Small intestine (tissue), 7 donors: ENCODE measurements around the gene ACSM5. TPM values are rescaled to one million over a fixed set of nuclear protein-coding genes. Genes with fewer than 3 reads are reported as not detected.
"Not testable (repeated sequence)": the region's sequence is repeated elsewhere in the genome, so short reads cannot be mapped to it uniquely, and the experiment has no call there.

Experiments used
- DNase-seq, 2 donors: peaks; one replicate each; pipeline versions ENCODE4 v3.0.0 to v3.0.0-alpha.2; 2013
- FAIRE-seq: peaks from 2 replicates; lab custom pipeline; 2012; peaks lifted over from hg19 to GRCh38; lab: Jason Lieb, UNC
- H3K27ac ChIP-seq, 3 donors: one replicate each; pipeline ENCODE4 v1.5.1; 2013; ENCODE audit warnings: low read length in 2 of 3, mild to moderate bottlenecking in 2 of 3, control low read depth in 1 of 3, inconsistent platforms in 1 of 3, low read depth in 1 of 3, moderate library complexity in 1 of 3
- H3K27me3 ChIP-seq, 3 donors: one replicate each; pipeline ENCODE4 v1.6.1; 2013; ENCODE audit warnings: low read length in 3 of 3, inconsistent platforms in 1 of 3; ENCODE audit not compliant: control insufficient read depth in 3 of 3, insufficient read depth in 3 of 3
- H3K36me3 ChIP-seq, 3 donors: one replicate each; pipeline ENCODE4 v1.6.1; 2013; ENCODE audit warnings: low read length in 3 of 3, inconsistent platforms in 1 of 3, low read depth in 1 of 3, mild to moderate bottlenecking in 1 of 3, moderate library complexity in 1 of 3; ENCODE audit not compliant: control insufficient read depth in 3 of 3, insufficient read depth in 2 of 3
- H3K4me1 ChIP-seq, 3 donors: one replicate each; pipeline ENCODE4 v1.6.1; 2013; ENCODE audit warnings: low read length in 2 of 3, inconsistent platforms in 1 of 3, low read depth in 1 of 3, mild to moderate bottlenecking in 1 of 3, moderate library complexity in 1 of 3; ENCODE audit not compliant: control insufficient read depth in 3 of 3, insufficient read depth in 2 of 3
- H3K4me3 ChIP-seq, 3 donors: one replicate each; pipeline ENCODE4 v1.5.1; 2013; ENCODE audit warnings: low read length in 3 of 3, control low read depth in 1 of 3, inconsistent platforms in 1 of 3, low read depth in 1 of 3, mild to moderate bottlenecking in 1 of 3, moderate library complexity in 1 of 3
- H3K9me3 ChIP-seq, 2 donors: one replicate each; pipeline ENCODE4 v1.6.1; 2013; ENCODE audit warnings: low read depth in 1 of 2, low read length in 1 of 2; ENCODE audit not compliant: control insufficient read depth in 2 of 2, insufficient read depth in 1 of 2
- WGBS, 3 donors: extraction: QIAGEN DNeasy Blood & Tissue Kit; methylation state at CpG; one replicate each; pipeline ENCODE4 v1.1.7; 2013; 5-methylcytosine and 5-hydroxymethylcytosine counted together
- polyA plus RNA-seq, 4 donors: library from polyadenylated mRNA; stranded (reverse) in 3 of 4; unstranded in 1 of 4; fragments of 200-250 nt in 3 of 4; fragments of 120-200 nt in 1 of 4; gene quantifications; one replicate each; pipeline versions ENCODE4 v1.2.1 to v1.2.3, GENCODE V29; 2013
- donor health status: healthy with polysubstance abuse.
- donor health status: control.
- donor health status: control.
- donor health status: Bipolar disorder and iron deficiency.
- donor health status: healthy.

The ACSM5 gene
- polyA plus RNA-seq, 4 donors, result 0.16 to 0.97 (median 0.81) TPM; not detected in 1

- H3K27ac ChIP-seq, H3K4me3 ChIP-seq, H3K27me3 ChIP-seq, H3K9me3 ChIP-seq, H3K4me1 ChIP-seq, FAIRE-seq, H3K36me3 ChIP-seq, DNase-seq: not testable (repeated sequence)
- WGBS, 3 donors, result 63 to 69% (median 64%) methylated on average over 2 of the region's 2 CpGs
These were observed 18.1 kb downstream of the ACSM5 start for GRCh38 chr16:20427401-20427797.

DNA sequence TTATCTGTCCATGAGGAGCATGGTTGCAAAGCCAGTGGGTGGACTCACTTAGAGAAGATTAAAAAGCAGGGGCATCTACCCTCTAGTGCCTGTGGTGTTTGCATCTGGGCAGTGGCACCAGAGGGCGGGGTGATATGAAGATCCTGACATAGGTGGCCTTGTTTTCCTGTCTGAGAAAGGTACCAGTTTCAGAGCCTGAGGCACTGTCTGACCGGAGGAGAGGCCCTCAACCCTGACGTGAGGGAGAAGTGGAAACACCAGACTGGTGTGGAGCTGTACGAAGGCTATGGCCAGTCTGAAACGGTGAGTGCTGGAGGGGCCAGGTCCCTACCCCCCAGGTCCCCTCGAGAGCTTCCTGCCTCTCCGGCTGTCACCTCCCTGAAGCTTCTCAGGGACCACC lies 20.2 kb downstream of the ACSM5 start:
- not testable (repeated sequence) for FAIRE-seq, H3K9me3 ChIP-seq, H3K27me3 ChIP-seq, H3K4me3 ChIP-seq, H3K4me1 ChIP-seq, H3K36me3 ChIP-seq, H3K27ac ChIP-seq, DNase-seq
- 78 to 88% (median 83%) methylated on average over 7 of the region's 7 CpGs for WGBS, 3 donors

GRCh38 chr16:20430480-20430879 lies 21.1 kb downstream of the ACSM5 start:
- H3K4me1 ChIP-seq, H3K27me3 ChIP-seq, H3K9me3 ChIP-seq, DNase-seq, FAIRE-seq, H3K4me3 ChIP-seq, H3K36me3 ChIP-seq, H3K27ac ChIP-seq: not testable (repeated sequence)
- WGBS, 3 donors, result 72 to 90% (median 85%) methylated on average over 1 of the region's 1 CpG

DNA sequence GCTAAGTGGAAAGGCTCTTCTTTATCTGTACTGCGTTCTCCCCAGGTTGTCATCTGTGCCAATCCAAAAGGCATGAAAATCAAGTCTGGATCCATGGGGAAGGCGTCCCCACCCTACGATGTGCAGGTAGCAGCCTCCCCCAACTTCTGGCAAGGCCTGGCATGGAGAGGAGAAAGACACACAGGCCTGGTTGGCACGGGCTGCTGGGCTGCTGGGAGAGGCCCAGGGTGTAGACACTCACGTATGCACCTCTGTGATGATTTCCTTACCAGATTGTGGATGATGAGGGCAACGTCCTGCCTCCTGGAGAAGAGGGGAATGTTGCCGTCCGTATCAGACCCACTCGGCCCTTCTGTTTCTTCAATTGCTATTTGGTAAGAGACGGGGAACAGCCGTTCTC lies 21.6 kb downstream of the ACSM5 start:
- DNase-seq (no peak), FAIRE-seq (no peak)
- Histone ChIP-seq H3K4me1 (peaks cover 0 to 2% (median 0%) of the 10 kb centered on the region in 3 donors), H3K27me3 (no peaks in the 10 kb centered on the region), H3K27ac (no peak overlapping the region), H3K9me3 (no peaks in the 10 kb centered on the region), H3K36me3 (no peaks in the 10 kb centered on the region), H3K4me3 (no peak overlapping the region)
- 74 to 79% (median 77%) methylated on average over 11 of the region's 11 CpGs for WGBS, 3 donors

DNA sequence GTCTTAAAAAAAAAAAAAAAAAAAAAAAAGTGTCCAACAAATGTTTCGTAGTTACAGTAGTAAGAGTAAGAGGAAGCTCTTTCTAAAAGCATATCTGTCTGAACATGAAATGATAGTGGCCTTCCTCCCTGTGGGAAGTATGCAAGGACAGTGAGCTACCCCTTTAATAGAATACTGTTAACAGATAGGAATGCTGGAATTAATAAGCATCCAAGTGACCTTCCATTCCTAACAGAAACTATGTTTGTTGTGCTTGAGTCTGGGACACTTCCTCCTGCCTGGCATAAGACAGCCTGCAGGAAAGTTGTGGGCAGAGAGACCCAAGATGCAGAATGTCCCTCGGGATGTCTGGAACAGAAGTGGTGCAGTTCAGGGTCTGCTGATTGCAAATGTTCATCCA lies 29.6 kb downstream of the ACSM5 start:
- not testable (repeated sequence) for FAIRE-seq, H3K4me3 ChIP-seq, H3K9me3 ChIP-seq, DNase-seq, H3K4me1 ChIP-seq, H3K27me3 ChIP-seq, H3K36me3 ChIP-seq, H3K27ac ChIP-seq
- WGBS, 3 donors, result 69 to 80% methylated on average over 1 of the region's 2 CpGs; no CpG with 5 or more reads in 1 of the 3 donors

DNA sequence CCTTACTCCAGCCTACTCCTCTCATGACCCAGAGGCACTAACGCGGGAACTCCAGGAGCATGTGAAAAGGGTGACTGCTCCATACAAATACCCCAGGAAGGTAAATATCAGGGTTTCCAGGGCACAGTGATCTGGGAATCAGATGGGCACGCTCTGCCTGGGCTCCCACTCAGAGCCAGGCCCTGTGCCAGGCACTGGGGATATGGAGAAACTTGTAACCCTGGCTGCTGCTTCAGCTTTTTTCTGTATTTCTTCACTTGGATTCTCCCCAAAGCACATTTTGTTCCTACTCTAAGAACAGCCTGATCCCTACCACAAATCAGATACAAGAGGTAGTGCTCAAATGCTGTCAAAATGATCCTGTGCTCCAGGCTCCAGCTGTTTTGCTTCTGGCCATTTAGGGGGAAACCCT lies 30.5 kb downstream of the ACSM5 start:
- H3K27ac ChIP-seq, result not testable (repeated sequence)

DNA sequence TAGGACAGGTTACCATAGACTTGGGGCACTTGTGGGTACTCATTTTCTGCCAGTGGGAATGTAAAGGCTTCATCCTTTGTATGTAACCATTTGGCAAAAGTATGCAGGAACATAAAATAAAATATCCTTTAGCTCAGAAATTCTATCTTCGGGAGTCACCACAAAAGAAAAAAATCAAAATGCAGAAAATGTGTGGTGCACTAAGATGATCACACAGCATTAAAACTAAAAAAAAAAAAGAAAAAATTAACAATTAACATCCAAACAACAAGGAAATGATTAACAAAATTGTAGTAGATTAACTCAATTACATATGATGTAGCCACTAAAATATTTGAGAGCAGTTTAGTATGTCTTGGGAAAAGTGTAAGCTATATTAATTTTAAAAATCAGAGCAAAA lies 31.4 kb downstream of the ACSM5 start:
- peak overlapping the region in 1 of 3 donors; percentile 53 for H3K27ac ChIP-seq
- not testable (repeated sequence) for H3K4me3 ChIP-seq, H3K9me3 ChIP-seq, H3K27me3 ChIP-seq, DNase-seq, FAIRE-seq, H3K4me1 ChIP-seq, H3K36me3 ChIP-seq
- whole genome bisulfite sequencing, 3 donors, result 55 to 79% (median 68%) methylated on average over 1 of the region's 1 CpG

More for the DNA sequence above, 30.5 kb downstream of the ACSM5 start:
- not testable (repeated sequence) for DNase-seq, FAIRE-seq, H3K27me3 ChIP-seq, H3K36me3 ChIP-seq, H3K9me3 ChIP-seq, H3K4me1 ChIP-seq, H3K4me3 ChIP-seq
- WGBS, 3 donors, result 57 to 81% (median 78%) methylated on average over 3 of the region's 3 CpGs

- Histone ChIP-seq H3K27ac (peak overlapping the region in 1 of 3 donors; percentile 53), H3K27me3 (no peaks in the 10 kb centered on the region), H3K4me1 (peaks cover 0 to 5% (median 0%) of the 10 kb centered on the region in 3 donors), H3K9me3 (no peaks in the 10 kb centered on the region), H3K4me3 (no peak overlapping the region), H3K36me3 (no peaks in the 10 kb centered on the region)
- 47 to 55% (median 50%) methylated on average over 3 of the region's 3 CpGs for WGBS, 3 donors
- FAIRE-seq (no peak), DNase-seq (no peak)
These were observed 31.9 kb downstream of the ACSM5 start for GRCh38 chr16:20441191-20441590.

DNA sequence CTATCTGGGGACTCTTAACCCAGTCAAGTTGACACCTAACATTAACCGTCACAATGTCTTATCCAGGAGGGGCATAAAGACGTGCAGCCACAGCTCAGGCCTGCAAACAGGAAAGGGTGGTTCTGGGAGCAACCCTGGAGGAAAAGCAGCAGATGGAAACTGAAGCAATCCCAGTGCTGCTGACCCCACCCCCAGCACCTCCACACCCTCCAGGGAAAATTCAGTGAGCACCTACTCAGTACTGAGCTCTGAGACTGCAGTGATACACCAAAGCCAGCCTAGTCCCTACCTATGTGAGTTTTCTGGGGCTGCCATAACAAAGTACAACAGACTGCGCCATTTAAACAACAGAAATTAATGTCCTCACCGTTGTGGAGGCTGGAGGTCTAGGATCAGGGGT lies 32.5 kb downstream of the ACSM5 start:
- H3K4me1 ChIP-seq, DNase-seq, H3K9me3 ChIP-seq, H3K4me3 ChIP-seq, H3K27me3 ChIP-seq, FAIRE-seq, H3K36me3 ChIP-seq, H3K27ac ChIP-seq: not testable (repeated sequence)
- WGBS, 3 donors, result 78 to 94% (median 91%) methylated on average over 2 of the region's 4 CpGs
